T-helper 17 cell (primary cell): ENCODE results near the gene ERF. TPM values are rescaled to one million over a fixed set of nuclear protein-coding genes. Genes with fewer than 3 reads are reported as not detected.

Experiments
- ATAC-seq: fragments of 150-1000 bp; cut with Tn5 transposase; 2 replicates; pipeline ENCODE4 v1.10.0; 2021; ENCODE audit warnings: mild to moderate bottlenecking, moderate library complexity
- DNase-seq, 3 donors: peaks; one replicate each; pipeline versions ENCODE4 v3.0.0 to v3.0.0-alpha.2; 2020 to 2021
- H3K9me3 ChIP-seq: one replicate; pipeline ENCODE4 v1.7.0; 2013; ENCODE audit warnings: low read length, mild to moderate bottlenecking; ENCODE audit not compliant: control insufficient read depth, poor library complexity, severe bottlenecking
- H3K27ac Mint-ChIP-seq: one replicate; pipeline ENCODE4 v1.8.0; 2022; ENCODE audit warnings: mild to moderate bottlenecking, moderate library complexity, mixed read lengths
- H3K27me3 Mint-ChIP-seq: one replicate; pipeline ENCODE4 v1.8.0; 2022; ENCODE audit warnings: mixed read lengths
- H3K36me3 Mint-ChIP-seq: one replicate; pipeline ENCODE4 v1.8.0; 2022; ENCODE audit warnings: low read depth, mixed read lengths
- H3K4me1 Mint-ChIP-seq: one replicate; pipeline ENCODE4 v1.8.0; 2022; ENCODE audit warnings: mild to moderate bottlenecking, mixed read lengths
- H3K4me3 Mint-ChIP-seq: one replicate; pipeline ENCODE4 v1.8.0; 2022; ENCODE audit warnings: mild to moderate bottlenecking, moderate library complexity, mixed read lengths
- total RNA-seq, 4 donors: library from RNA in 2 of 4; stranded (reverse) in 2 of 4; gene quantifications; one replicate each; pipeline ENCODE4 v1.2.3 and lab custom pipeline; 2022 to 2026

Gene ERF
- total RNA-seq, 2 donors from 2014 or later = 75.8 to 82.1 TPM

DNA sequence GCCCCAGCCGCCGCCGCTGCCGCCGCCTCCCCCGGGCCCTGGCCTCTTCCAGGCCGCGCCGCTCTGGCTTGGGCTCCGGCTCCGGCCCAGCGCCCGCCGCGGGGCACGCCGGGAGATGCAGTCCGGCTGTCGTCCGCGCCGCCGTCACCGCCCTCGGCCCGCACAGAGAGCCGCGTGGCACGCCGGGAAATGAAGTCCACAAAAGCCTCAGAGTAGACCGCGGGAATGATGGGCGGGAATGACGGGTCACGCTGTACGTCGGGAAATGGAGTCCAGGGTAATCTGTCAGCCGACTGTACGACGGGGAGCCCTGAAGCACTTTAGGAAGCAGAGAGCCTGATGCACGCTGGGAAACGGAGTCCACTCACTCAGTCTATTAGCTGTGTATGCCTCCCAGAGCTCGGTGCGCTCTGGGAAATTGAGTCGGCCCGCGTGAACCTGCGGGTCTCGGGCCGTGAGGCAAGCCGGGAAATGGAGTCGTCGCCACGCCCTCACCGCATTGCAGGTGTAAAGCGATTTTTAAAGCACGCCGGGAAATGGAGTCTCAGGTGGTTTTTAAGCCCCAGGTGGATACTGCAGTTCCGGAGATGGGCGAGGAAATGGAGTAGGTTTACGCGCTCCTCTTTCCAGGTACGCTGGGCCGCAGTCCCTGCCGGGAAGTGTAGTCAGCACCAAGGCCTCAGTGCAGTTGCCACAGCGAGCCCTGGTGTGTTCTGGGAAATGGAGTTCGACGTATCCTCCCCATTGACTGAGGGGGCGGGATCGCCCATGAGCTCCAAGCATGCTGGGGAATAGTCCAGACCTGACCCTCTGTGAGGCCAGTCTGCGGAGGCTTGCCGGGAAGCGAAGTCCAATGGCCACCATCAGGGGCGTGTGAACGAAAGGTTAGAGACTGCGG, 12.2 kb downstream of the ERF start, which contains the start of gene GSK3A:
TSS of gene GSK3A (minus strand) at position 91 of the 898 bp plus-strand sequence. CDS start 137 bp downstream, outside the sequence.
- no peaks in the 10 kb centered on the region for H3K9me3 ChIP-seq
- Mint-ChIP-seq H3K4me1 (peaks cover 45% of the 10 kb centered on the region), H3K27me3 (no peaks in the 10 kb centered on the region), H3K36me3 (peaks cover 3% of the 10 kb centered on the region), H3K4me3 (peak within 1 kb of the TSS; percentile 96), H3K27ac (peak within 1 kb of the TSS; percentile 89)
- DNase-seq (peak; percentile 90 to 94 (median 93)), ATAC-seq (peak; percentile 80)

DNA sequence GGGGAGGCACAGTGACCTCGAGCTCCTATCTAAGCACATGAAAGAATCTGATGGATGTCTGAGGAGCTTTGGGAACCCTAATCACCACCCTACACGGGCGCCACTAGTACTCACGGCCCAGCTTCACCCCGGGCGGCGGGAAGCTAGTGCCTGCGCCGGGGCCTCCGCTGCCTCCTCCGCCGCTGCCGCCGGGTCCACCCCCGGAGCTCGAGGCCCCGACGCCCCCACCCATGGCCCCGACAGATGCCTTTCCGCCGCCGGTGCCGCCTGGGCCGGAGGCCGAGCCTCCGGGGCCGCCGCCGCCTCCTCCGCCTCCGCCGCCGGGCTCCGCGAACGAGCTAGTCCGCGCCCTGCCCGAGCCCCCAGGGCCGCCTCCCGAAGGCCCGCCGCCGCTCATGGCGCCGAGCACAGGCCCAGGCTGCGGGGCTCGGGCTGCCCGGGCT, 12.8 kb downstream of the ERF start:
- Mint-ChIP-seq H3K36me3 (peaks cover 3% of the 10 kb centered on the region), H3K4me3 (peak overlapping the region; percentile 96), H3K27me3 (no peaks in the 10 kb centered on the region), H3K27ac (peak overlapping the region; percentile 89), H3K4me1 (peaks cover 45% of the 10 kb centered on the region)
- DNase-seq (no peak), ATAC-seq (no peak)
- no peaks in the 10 kb centered on the region for H3K9me3 ChIP-seq

DNA sequence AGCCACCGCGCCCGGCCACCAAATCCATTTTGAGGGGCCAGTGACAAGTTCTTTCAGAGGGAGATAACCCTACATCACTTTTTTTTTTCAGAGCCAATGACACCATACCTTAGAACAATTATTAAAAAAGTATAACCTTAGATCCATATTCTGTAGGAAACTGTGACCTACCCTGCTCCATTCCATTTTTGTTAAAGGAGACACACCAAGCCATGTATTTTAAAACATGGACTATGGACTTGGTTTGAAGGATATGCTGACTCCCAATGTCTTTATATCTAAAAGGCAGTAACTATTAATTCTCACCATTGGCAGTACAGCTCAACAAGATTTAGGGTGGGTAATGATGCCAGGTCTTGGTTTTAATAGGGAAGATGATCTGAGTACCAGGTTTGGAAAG, 13.6 kb downstream of the ERF start:
- H3K9me3 ChIP-seq = no peaks in the 10 kb centered on the region
- Mint-ChIP-seq H3K27me3 (no peaks in the 10 kb centered on the region), H3K4me3 (peak overlapping the region; percentile 96), H3K27ac (peak overlapping the region; percentile 89), H3K4me1 (peaks cover 45% of the 10 kb centered on the region), H3K36me3 (peaks cover 5% of the 10 kb centered on the region)
- DNase-seq = no peak
- no peak for ATAC-seq

DNA sequence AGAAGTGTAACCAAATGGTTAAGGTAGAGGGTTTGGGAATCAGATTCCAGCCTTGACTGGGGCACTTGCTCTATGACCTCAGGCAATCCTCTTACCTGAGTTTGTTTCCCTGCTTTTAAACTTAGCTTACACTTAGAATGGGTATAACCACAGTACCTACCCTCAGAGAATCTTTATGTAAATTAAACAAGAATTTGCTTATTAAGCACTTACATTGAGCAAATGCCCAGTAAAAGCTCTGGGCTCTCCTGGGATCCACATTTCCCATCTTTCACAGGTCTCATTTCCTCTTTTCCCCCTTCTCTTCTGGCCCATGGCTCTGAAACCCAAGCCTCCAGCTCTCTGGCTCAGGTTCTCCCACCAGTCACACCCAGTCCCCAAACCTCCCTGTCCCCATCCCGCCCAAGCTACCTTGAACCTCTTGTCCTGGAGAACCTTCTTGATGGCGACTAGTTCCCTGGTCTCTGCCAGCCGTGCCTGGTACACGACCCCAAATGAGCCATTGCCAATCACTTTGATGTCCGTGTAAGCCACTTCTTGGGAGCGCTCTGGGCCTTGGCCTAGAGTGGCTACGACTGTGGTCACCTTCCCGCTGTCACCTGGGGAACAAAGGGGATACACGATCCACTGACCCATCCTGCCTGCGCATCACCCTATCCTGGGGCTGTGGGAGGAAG, 15.2 kb downstream of the ERF start:
- peak overlapping the region; percentile 49 for H3K27ac Mint-ChIP-seq
- H3K4me3 Mint-ChIP-seq = peak overlapping the region; percentile 75
- peaks cover 5% of the 10 kb centered on the region for H3K36me3 Mint-ChIP-seq
- H3K4me1 Mint-ChIP-seq = peaks cover 35% of the 10 kb centered on the region
- H3K9me3 ChIP-seq = no peaks in the 10 kb centered on the region
- DNase-seq = no peak
- no peak for ATAC-seq
- H3K27me3 Mint-ChIP-seq = no peaks in the 10 kb centered on the region

DNA sequence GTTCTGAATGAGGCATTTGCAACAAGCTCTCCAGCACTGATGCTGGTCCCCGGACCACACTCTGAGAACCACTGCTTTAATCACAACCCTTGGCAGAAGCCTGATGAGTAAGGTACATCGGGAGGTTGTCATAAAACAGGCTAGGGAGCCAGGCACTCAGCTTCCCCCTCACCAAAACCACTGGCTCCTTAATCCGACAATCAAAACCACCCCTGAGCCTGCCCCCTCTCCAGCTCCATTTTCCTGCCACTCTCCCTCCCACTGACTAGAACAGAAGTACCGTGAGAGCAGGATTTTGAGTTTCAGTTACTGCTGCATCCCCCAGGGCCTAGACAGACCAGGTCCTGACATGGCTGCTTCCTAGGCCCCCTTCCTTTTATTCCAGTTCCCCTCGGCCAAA, 19.7 kb downstream of the ERF start:
- no peak for DNase-seq
- no peaks in the 10 kb centered on the region for H3K9me3 ChIP-seq
- Mint-ChIP-seq H3K4me1 (peaks cover 13% of the 10 kb centered on the region), H3K36me3 (peaks cover 5% of the 10 kb centered on the region), H3K27me3 (no peaks in the 10 kb centered on the region), H3K4me3 (no peak overlapping the region), H3K27ac (peak overlapping the region; percentile 67)
- no peak for ATAC-seq

DNA sequence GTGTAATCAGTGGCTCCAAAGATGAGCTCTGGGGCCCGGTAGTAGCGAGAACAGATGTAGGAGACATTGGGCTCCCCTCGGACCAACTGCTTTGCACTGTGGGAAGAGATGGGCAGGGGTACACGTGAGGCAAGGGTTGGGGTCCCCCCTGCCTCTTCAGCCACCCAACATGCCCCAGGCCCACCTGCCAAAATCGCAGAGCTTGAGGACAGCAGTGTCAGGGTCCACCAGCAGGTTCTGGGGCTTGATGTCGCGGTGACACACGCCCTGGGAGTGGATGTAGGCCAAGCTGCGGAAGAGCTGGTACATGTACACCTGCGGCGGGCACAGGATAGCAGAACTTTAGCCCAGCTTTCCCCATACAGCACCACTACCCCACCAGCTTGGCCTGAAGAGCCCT, 20.6 kb downstream of the ERF start:
- Mint-ChIP-seq H3K4me1 (peaks cover 8% of the 10 kb centered on the region), H3K27me3 (no peaks in the 10 kb centered on the region), H3K27ac (no peak overlapping the region), H3K4me3 (no peak overlapping the region), H3K36me3 (peaks cover 5% of the 10 kb centered on the region)
- H3K9me3 ChIP-seq = no peaks in the 10 kb centered on the region
- ATAC-seq (no peak), DNase-seq (no peak)

DNA sequence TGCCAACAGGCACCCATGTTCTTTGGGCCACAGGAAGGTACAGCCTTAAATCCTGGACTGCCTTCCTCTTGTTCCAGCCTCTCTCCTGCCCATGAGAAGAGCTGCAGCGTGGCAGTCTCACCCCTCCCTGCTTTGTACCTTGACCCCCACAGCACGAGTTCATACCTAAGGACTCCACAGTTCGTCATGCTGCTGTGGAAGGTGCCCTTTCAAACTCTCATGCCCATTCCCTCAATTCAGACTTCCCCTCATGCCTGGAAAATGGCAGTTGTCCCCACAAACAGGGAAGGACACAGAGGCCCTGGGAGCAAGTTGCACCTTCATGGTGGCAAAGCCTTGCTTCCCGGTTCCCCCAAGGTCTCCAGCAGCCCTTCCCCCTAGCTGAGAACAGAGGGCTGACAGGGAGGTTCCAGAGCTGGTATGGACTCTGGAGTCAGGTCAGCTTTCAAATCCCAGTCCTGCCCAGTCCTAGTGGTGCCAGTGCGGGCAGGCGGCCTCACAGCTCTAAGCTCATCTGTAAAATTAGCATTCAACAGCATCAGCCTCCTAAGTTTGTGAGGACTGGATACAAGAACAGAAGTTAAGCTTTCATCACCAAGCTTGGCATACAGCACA, 21.1 kb downstream of the ERF start:
- H3K27me3 Mint-ChIP-seq = no peaks in the 10 kb centered on the region
- DNase-seq (no peak), ATAC-seq (no peak)
- H3K4me3 Mint-ChIP-seq = no peak overlapping the region
- H3K36me3 Mint-ChIP-seq = peaks cover 3% of the 10 kb centered on the region
- H3K27ac Mint-ChIP-seq = no peak overlapping the region
- no peaks in the 10 kb centered on the region for H3K9me3 ChIP-seq
- peaks cover 4% of the 10 kb centered on the region for H3K4me1 Mint-ChIP-seq

DNA sequence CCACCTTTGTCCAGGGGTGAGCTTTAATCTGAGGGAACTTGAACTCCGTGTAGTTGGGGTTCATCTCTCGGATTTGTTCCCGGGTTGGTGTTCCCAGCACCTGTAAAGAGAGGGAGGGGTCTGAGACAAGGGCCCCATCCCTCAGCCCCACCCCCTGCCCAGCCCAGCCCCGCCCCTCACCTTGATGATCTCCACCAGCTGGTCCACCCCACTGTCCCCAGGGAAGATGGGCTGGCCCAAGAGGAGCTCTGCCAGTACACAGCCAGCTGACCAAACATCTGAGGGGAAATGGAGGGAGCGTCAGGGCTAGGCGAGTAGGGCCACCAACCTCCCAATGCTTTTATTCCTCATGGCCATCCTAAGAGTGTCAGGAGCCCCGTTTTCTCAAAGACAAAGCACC, 21.8 kb downstream of the ERF start:
- DNase-seq (no peak), ATAC-seq (no peak)
- Mint-ChIP-seq H3K4me3 (no peak overlapping the region), H3K27ac (no peak overlapping the region), H3K4me1 (peaks cover 4% of the 10 kb centered on the region), H3K36me3 (peaks cover 3% of the 10 kb centered on the region), H3K27me3 (no peaks in the 10 kb centered on the region)
- H3K9me3 ChIP-seq = no peaks in the 10 kb centered on the region

DNA sequence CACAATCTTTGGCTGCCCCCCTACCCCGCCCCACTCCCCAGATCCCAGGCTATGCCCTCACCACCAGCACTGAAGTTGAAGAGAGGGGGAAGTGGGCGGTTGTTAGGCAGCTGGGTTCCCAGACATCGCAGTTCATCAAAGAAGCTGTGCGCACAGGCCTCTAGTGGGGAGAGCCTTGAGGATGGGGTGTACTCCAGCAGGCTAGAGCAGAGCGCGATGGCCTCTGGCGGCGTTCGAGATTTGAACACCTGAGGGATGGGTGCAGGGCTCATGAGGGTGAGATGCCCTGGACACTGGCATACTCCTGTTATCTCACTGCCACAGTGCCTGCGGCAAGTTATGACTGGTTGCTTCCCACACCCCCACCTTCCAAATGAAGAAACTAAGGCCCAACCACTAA, 22.5 kb downstream of the ERF start:
- H3K4me3 Mint-ChIP-seq = no peak overlapping the region
- no peak overlapping the region for H3K27ac Mint-ChIP-seq
- no peaks in the 10 kb centered on the region for H3K27me3 Mint-ChIP-seq
- ATAC-seq (no peak), DNase-seq (no peak)
- no peaks in the 10 kb centered on the region for H3K9me3 ChIP-seq
- H3K4me1 Mint-ChIP-seq = peaks cover 4% of the 10 kb centered on the region
- H3K36me3 Mint-ChIP-seq = peaks cover 3% of the 10 kb centered on the region

DNA sequence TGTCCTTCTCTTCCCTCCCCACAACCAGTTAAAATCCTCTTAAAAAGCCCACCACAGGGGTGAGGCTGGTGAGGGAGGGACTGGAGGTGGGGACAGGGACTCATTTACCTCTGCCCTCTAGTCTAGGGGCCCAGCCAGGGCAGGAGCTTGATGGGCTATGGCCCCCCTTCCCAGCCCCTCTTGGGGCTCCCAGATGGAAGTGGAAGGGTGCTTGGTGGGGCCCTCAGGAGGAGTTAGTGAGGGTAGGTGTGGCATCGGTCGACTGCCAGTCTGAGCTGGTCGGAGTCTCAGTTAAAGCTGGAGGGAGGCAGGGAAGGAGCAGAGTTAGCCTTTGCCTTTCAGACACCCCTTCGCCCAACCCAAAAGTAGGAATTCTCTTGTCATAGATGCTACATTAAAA, 24.4 kb downstream of the ERF start:
- ATAC-seq (no peak), DNase-seq (no peak)
- no peaks in the 10 kb centered on the region for H3K9me3 ChIP-seq
- Mint-ChIP-seq H3K27ac (no peak overlapping the region), H3K4me1 (peaks cover 7% of the 10 kb centered on the region), H3K4me3 (no peak overlapping the region), H3K36me3 (peaks cover 4% of the 10 kb centered on the region), H3K27me3 (no peaks in the 10 kb centered on the region)

DNA sequence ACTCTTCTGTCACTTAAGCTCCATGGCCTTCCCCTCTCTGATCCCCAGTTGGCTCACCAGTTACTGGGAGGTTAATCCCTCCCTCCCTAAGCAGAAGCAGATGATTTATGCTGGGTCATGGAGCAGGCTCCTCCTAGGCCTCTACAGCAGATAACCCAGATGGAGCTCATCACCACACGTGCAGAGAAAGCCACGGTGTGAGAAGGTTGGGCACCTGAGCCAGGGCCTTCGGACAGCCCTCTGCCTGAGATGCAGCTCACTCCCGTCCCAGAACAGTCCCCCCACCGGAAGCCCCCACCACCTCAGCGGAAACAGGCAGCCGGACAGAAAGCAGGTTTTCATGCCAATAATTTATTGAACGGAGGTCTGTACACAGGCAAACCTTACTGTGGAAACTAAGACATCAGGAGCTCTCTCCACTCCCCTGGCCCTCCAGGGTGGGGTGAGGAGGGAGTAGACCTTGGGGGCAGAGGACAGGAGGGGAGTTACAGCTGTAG, 25.0 kb downstream of the ERF start:
- no peaks in the 10 kb centered on the region for H3K9me3 ChIP-seq
- peaks cover 8% of the 10 kb centered on the region for H3K4me1 Mint-ChIP-seq
- peak overlapping the region; percentile 16 for H3K27ac Mint-ChIP-seq
- ATAC-seq (no peak), DNase-seq (no peak)
- peak overlapping the region; percentile 28 for H3K4me3 Mint-ChIP-seq
- H3K27me3 Mint-ChIP-seq = no peaks in the 10 kb centered on the region
- H3K36me3 Mint-ChIP-seq = peaks cover 5% of the 10 kb centered on the region

DNA sequence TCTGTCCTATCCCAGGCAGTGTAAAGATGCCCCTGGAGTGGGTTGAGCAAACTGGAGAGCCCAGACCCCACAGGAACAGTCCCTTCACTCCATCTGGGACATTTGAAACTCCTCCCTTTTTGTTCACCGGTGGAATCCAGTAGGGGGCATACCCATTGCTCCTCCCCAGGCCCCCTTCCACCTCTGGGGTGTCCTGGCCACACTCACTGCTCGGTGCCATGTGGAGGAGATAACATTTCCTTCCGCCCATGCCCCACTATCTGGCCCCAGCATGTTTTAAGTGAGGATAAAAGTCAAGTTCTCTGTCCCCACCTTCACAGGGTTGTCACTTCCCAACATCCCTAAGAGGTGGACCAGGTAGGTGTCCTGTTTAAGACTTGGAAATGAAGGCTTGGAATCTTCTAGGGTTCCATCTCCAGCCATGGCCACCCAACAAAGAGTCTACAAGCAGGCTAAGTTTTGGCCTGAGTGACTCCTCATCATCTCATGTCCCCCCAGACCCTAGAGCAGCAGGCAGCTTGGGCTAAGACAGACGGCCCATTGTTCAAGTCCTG, 25.6 kb downstream of the ERF start:
- H3K9me3 ChIP-seq = no peaks in the 10 kb centered on the region
- Mint-ChIP-seq H3K36me3 (peaks cover 6% of the 10 kb centered on the region), H3K4me1 (peaks cover 9% of the 10 kb centered on the region), H3K27me3 (no peaks in the 10 kb centered on the region), H3K27ac (peak overlapping the region; percentile 16), H3K4me3 (peak overlapping the region; percentile 28)
- DNase-seq (no peak), ATAC-seq (no peak)

DNA sequence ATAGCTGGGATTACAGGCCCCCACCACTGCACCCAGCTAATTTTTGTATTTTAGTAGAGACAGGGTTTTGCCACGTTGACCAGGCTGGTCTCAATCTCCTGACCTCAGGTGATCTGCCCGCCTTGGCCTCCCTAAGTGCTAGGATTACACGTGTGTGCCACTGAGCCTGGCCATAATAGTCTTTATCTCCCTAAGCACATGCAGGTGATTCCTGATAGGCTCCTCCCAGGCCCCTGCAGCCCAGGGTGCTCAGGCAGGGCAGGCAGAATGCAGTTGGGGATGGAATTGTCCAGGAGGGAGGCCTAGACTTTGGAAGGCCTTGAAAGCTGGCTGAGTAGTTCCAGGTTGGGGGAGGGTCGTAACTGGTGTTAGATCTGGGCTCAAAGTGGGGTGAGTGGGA, 26.3 kb downstream of the ERF start:
- ATAC-seq (no peak), DNase-seq (no peak)
- Mint-ChIP-seq H3K27ac (peak overlapping the region; percentile 16), H3K4me1 (peaks cover 9% of the 10 kb centered on the region), H3K27me3 (no peaks in the 10 kb centered on the region), H3K4me3 (no peak overlapping the region), H3K36me3 (peaks cover 6% of the 10 kb centered on the region)
- H3K9me3 ChIP-seq = no peaks in the 10 kb centered on the region
